H7 (cell line): ENCODE data around the gene RXRB. TPM values are rescaled to one million over a fixed set of nuclear protein-coding genes. Genes with fewer than 3 reads are reported as not detected.

Experiments used
- DNase-seq: peaks from one replicate; pipeline ENCODE4 v3.0.0; 2012
- H3K27me3 ChIP-seq: 2 replicates; pipeline ENCODE4 v1.6.0; 2011; ENCODE audit warnings: mild to moderate bottlenecking, low read length; ENCODE audit not compliant: control insufficient read depth, insufficient read depth
- H3K36me3 ChIP-seq: replicated peaks from 2 replicates; pipeline ENCODE4 v1.5.1; 2011; ENCODE audit warnings: low read length; ENCODE audit not compliant: control insufficient read depth, insufficient read depth
- H3K4me3 ChIP-seq: 2 replicates; pipeline ENCODE4 v1.5.1; 2011; ENCODE audit warnings: low read depth, mild to moderate bottlenecking, control low read depth, low read length, moderate library complexity; ENCODE audit not compliant: insufficient read depth
- total RNA-seq: library from RNA; depleted of rRNA; stranded (reverse); fragments of >200 nt; shearing (Covaris generic); gene quantifications from 2 replicates; pipeline ENCODE4 v1.2.3, GENCODE V29; 2014

The RXRB gene
- total RNA-seq, 1 experiment from 2014 or later = 18.1 TPM

DNA sequence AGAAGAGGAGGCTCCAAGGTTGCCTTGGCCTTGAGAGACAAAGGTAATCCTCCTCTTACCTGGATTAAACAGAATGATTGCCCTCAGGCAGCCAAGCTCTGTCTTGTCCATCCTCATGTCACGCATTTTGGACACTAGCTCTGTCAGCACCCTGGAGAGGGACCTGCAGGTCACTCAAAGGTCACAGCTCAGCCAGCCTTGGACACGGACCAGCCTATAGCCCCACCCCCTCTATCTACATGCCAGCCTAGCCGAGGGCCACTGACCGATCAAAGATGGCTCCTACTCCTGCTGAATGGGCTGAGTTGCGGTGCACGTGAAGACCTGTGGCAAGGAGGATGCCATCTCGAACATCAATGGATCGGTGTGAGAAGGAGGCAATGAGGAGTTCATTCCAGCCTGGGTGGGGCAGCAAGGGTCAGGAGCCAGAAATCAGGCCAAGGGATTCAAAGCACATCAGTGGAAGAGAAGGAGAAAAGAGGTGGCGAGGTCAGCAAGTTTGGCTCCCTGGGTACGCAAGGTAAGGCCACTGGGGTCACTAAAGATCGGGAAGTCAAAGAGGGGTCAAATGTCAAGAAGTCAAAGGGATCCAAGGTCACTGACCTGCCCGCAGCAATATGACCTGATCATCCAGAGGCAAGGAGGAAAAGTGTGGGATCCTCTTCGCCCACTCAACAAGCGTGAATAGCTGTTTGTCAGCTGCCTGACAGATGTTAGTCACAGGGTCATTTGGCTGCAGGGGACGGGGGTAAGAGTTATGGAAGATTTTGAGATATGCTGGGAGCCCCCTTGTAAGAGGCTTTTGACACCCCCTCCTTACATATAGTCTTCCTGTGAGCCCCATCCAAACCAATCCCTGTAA lies 4.9 kb downstream of the RXRB start:
- H3K27me3 ChIP-seq = peaks cover 26% of the 10 kb centered on the region
- peak; percentile 40 for DNase-seq
- no peak overlapping the region for H3K4me3 ChIP-seq
- peaks cover 10% of the 10 kb centered on the region for H3K36me3 ChIP-seq

DNA sequence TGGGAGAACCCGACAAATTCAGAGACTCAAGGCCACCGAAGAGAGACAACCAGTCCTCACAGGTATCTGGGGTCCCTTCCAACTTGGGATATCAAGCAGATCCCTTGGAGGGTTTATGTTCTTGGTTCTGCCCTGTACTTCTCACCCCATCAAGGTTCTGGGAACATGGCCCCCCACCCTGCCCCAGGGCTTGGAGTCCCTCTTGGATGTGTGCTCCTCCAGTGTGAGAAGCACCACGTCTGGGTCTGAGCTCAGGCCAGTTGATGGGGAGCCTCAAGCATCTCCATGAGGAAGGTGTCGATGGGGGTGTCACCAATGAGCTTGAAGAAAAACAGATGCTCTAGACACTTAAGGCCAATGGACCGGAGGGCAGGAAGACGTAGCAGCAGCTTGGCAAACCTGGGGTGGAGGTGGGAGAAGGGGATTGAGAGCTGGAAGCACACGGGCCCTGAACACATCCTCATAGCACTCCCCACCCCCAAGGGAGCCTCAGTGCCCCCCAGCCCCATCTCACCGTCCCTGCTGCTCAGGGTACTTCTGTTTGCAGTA lies 6.0 kb downstream of the RXRB start:
- H3K27me3 ChIP-seq = peaks cover 26% of the 10 kb centered on the region
- H3K36me3 ChIP-seq = peaks cover 10% of the 10 kb centered on the region
- H3K4me3 ChIP-seq = no peak overlapping the region
- no peak for DNase-seq

DNA sequence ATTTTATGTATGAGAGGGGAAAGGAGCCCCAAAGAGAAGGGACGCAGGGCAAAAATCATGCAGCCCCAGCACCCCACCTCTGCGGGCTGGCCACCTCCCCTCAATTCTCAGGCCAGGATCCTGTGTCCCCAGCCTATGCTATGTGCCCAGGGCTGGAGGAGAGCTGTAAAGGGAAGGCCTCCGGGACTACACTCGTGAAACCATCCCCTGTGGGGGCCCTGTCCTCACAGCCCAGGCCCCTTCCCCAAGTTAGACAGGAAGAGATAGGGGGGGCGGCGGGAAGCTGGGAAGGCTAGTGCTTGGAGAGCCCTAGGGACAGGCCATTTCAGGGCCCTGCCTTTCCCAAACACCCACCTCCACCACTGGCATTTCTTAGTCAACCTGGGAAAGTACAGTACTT lies 6.8 kb downstream of the RXRB start:
- peaks cover 27% of the 10 kb centered on the region for H3K27me3 ChIP-seq
- H3K4me3 ChIP-seq = peak overlapping the region; percentile 58
- H3K36me3 ChIP-seq = peaks cover 10% of the 10 kb centered on the region
- DNase-seq = no peak

DNA sequence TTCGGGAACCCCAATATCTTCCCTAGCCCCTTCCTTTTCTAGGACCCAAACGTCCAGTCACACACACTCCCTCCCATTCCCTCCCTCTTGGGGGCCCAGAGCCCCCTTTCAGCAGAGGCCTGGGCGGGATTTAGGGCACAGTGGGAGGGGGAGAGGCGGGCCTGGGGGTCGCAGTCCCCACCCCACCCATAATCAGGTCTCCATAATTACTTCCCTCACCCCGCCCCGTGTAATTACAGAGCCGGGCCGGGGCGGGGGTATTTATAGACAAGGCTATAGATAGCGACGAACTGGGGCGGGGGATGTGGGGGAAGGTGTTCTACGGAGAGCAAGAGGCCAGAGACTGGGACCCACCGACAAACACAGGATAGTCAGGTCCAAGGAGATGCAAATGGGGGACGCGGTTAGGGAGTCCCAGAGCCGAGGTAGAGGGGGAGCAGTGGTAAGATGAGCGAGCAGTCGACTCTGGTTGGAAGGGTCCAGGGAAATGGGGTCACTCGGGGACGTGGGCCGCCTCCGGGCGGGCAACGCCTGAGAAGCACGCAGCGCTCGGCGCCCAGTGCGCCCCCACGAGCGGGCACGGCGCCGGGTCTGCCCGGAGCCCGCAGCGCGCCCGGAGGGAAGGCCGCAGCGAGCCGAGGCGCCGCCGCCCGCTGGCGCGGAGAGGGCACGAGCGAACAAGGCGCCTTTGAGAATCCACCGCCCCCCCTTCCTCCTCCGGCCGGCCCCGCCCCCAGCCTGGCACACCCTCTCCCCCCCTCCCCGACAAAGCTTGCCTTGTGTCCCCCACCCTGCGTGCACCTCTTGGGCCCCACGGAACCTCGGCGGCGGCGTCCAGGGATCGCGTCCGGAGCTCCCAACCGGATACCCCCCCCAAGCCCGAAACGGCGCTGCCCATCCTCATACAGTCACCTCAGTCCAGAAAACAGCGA lies 7.5 kb downstream of the RXRB start:
- H3K36me3 ChIP-seq = peaks cover 10% of the 10 kb centered on the region
- DNase-seq = peak; percentile 87
- peak overlapping the region; percentile 58 for H3K4me3 ChIP-seq
- H3K27me3 ChIP-seq = peaks cover 29% of the 10 kb centered on the region

DNA sequence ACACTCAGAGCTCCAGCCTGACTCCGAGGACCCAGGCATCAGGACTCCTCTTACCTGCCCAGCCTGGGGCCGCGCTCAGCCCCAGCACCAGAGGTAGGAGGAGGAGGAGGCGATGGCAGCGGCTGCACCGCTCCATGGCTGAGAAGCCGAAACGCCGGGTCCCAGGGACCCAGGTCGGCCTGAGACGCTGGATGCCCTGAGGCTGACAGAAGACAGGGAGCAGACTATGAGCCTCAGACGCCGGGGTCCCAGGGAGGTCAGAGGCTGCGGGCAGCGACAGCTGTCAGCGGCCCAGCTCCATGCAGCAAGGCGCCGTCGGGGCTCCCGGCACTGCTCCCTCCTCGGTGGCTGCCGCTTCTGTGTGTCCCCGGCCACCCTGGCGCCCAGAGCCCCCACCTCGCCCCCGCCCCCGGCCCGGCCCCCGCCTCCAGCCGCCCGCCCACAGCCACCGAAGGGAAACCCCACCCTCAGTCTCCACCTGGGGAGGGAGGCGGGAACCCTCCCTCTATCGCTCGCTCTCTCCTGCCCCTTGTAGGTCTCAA lies 8.3 kb downstream of the RXRB start, which contains the start of gene COL11A2:
Gene COL11A2 (minus strand): TSS at position 363 of the 542 bp plus-strand sequence. CDS start 227 bp downstream, at position 136.
- H3K36me3 ChIP-seq = peaks cover 10% of the 10 kb centered on the region
- DNase-seq = peak; percentile 84
- peaks cover 29% of the 10 kb centered on the region for H3K27me3 ChIP-seq
- peak within 1 kb of the TSS; percentile 58 for H3K4me3 ChIP-seq

DNA sequence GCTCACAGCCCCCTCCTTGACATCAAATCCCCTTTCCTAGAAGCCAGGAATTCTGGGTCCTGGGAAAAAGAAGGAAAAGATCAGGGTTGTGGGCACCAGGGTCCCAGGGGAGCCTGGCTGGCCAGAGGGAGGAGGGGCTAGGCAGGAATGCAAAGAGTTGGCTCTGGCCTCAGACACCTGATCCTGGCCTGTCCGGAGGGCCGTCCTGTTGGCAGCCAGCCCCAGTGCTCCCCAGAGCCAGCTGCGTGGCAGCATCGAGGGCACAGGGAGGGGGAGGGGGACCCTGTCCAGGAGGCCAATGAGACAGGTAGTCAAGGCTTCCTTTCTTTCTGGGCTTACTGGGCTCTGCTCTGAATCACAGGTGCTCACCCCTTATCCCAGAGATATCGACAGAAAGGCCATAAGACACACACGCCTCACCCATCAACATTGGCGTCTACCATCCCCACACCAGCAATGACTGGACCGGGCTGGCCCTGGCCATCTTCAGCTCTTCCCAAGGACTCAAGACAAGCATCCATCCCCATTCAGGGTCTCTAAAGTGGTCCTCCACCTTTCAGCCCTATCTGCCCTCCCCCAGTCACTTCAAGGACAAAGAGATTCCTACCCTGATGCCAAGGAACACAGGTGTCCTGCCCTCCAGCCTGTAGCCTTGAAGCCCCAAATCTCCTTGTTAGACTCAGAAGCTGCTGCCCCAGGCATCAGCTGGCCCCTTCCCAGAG lies 8.9 kb downstream of the RXRB start:
- Histone ChIP-seq H3K4me3 (peak overlapping the region; percentile 58; the same call in 1 of the 2 replicates), H3K27me3 (peaks cover 34% of the 10 kb centered on the region), H3K36me3 (peaks cover 8% of the 10 kb centered on the region)
- peak; percentile 80 for DNase-seq

DNA sequence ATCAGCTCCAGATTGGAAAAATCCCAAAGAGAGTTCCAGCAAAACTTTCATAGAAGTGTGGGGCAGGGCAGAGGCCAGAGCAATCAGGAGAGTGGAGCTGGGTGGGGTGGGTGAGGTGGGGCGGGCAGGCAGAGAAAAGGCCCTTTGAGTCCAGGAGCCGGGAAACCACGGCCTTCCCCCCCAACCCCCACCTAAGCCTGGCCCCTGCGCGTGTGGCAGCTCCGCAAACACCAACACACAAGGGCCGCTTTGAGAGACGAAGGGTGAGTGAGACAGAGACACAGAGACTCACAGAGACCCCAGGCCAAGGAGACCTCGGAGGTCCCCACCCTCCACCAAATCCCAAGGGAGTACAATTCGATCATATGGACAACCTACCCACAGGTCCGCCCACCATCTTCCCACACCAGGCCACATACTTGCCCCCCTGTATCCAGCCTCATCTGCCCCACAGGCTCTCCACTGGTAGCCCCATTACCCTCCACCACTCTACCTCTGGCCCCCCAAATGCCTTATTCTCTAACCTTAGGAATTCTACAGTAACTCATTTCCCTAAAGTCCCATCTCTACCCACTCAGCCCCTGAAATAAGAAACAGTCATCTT lies 9.9 kb downstream of the RXRB start:
- Histone ChIP-seq H3K27me3 (peaks cover 39% of the 10 kb centered on the region), H3K4me3 (no peak overlapping the region), H3K36me3 (peaks cover 2% of the 10 kb centered on the region)
- peak; percentile 35 for DNase-seq

DNA sequence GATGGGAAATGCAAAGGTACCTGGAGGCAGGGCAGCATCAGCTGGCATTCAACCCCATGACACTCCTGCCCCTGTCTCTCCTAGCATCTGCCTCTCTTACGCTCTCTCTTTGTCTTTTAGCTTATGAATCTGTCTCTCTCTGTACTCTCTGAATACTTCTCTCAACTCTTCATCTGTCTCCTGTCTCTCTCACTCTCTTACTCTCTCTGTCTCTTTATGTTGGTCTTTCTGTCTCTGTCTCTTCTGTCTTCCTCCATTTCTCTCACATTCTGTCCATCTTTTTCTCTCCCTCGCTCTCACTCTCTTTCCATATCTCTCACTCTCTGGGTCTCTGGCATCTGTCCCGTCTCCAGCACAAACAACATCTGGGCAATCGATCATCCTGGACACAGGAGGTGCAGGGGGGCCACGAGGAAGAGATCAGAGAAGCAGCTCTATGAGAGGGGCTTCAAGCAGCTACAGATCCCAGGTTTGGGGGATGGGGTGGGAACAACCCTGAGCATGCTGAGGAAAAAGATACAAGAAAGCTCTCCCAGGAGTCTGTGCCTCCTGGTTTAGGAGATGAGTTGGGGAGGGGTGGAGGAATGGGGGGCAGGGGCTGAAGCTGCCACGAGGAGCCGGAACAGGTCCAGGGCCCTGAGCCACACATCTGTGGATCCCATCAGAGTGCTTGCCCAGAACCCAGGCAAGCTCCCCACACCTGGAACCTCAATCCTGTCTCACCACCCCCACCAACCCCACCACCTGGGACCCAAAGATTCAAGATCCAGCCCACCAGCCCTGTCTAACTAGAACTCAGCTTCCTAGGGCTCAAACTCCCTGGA lies 10.6 kb downstream of the RXRB start:
- Histone ChIP-seq H3K27me3 (peaks cover 39% of the 10 kb centered on the region), H3K36me3 (no peaks in the 10 kb centered on the region), H3K4me3 (no peak overlapping the region)
- DNase-seq = peak; percentile 32

DNA sequence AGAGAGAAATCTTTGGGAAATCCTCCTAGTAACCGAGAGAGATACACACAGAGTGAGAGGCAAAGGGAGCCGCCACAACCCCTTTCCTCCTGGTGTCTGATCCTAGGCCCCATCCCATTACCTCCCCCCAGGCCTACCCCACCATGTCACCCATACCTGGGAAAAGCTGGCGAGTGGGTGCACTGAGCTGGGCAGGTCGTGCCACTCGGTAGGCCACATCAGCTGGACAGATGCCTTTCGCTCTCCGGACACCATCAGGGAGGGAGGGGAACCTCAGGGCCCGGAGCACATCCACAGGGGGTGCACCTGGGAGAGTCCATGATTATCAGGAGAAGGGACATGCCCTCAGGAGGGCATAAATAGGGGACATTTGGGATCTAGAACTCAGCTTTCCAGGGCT lies 11.3 kb downstream of the RXRB start:
- Histone ChIP-seq H3K4me3 (no peak overlapping the region), H3K36me3 (no peaks in the 10 kb centered on the region), H3K27me3 (peaks cover 38% of the 10 kb centered on the region)
- DNase-seq = peak; percentile 40

DNA sequence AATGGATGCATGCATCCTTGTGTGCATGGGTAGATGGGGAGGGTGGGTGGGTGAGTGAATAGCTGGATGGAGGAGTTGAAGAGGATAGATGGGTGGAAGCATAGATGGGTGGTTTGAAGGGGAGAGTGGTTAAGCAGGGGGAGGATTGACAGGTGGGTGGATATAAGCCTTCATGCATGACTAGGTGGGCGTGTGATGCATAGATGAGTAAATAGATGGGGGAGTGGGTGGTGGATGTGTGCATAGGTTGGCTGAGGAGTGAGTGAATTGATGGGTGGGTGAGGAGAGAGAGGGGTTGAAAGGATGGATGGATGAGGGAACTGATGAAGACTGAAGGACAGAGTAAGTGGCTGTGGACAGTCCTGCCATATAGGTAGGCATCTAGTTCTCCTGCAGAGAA lies 12.7 kb downstream of the RXRB start:
- Histone ChIP-seq H3K27me3 (peaks cover 32% of the 10 kb centered on the region), H3K36me3 (no peaks in the 10 kb centered on the region)
- no peak for DNase-seq

DNA sequence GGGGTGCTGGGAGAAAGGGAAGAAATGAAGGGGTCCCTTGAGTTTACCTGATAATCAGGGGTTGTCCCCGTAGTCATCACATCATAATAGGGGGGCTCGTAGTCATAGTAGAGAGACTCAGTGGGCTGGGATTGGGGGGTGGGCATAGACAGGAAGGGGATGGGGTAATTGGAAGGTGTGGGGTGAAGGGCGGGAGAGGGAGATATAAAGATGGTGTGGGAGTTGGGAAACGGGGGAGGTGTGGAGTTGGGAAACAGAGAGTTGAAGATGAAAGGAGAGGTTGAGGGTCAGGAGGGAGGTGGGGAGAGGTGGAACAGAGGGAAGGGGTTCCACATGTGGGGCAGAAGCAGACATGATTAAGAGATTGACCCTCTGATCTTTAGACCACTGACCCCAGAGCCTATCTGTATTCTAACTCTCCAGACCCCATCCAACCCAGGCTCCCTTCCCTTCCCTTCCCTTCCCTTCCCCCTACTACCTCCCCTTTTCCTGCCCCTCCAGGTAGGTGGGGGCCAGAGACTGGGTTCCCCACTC lies 14.7 kb downstream of the RXRB start:
- no peak overlapping the region for H3K4me3 ChIP-seq
- H3K27me3 ChIP-seq = peaks cover 13% of the 10 kb centered on the region
- no peak for DNase-seq
- H3K36me3 ChIP-seq = no peaks in the 10 kb centered on the region

More for the DNA sequence above, 12.7 kb downstream of the RXRB start:
- no peak overlapping the region for H3K4me3 ChIP-seq

DNA sequence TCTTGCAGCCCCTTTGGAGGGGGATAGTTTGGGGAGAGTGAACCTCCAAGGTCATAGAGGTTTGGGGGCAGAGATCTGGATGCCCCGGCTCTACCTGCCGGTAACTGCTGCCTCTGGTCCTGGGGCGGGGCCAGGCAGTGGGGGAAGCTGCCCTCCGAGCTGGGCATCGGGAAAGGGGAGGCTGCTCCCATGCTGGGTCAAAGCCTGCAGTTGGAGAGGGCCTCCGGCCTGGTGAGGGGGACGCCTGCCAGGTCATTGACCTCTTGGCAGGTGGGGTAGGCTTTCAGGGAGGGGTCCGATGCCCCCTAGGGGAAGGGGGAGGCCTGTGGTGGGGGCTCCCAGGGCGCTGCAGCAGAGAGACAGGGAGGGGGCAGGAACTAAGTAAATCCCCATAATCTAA lies 15.3 kb downstream of the RXRB start:
- no peak for DNase-seq
- no peaks in the 10 kb centered on the region for H3K36me3 ChIP-seq
- H3K4me3 ChIP-seq = no peak overlapping the region
- peaks cover 13% of the 10 kb centered on the region for H3K27me3 ChIP-seq
